H1 (cell line): ENCODE data around the gene FARS2. TPM values are rescaled to one million over a fixed set of nuclear protein-coding genes. Genes with fewer than 3 reads are reported as not detected.

Experiments
- CTCF ChIA-PET: fragments of 300-600 bp; sonication (Branson Sonifier 250); formaldehyde crosslinking; loops from one replicate; lab custom pipeline; 2021; ENCODE audit not compliant: partially characterized antibody; lab: Charles Lee
- POLR2A ChIA-PET: fragments of 300-600 bp; sonication (Branson Sonifier 250); formaldehyde crosslinking; loops from one replicate; lab custom pipeline; 2021; ENCODE audit warnings: inconsistent platforms; ENCODE audit not compliant: partially characterized antibody; lab: Charles Lee
- DNase-seq, 2 experiments: peaks; one replicate each; pipeline versions ENCODE4 v3.0.0 to v3.0.0-alpha.2; 2010 to 2022; ENCODE audit warnings: low spot score in 2 of 2, low read depth in 1 of 2, mixed read lengths in 1 of 2
- FAIRE-seq: peaks from 2 replicates; lab custom pipeline; 2011; peaks lifted over from hg19 to GRCh38; lab: Jason Lieb, UNC
- H2AFZ ChIP-seq: 2 replicates; pipeline ENCODE4 v1.8.1; 2012; ENCODE audit warnings: low read length, inconsistent platforms
- H2AK5ac ChIP-seq: 2 replicates; pipeline ENCODE4 v1.6.1; 2013; ENCODE audit warnings: low read depth, low read length
- H2BK120ac ChIP-seq: replicated peaks from 2 replicates; pipeline ENCODE3; 2013; ENCODE audit warnings: low read depth, low read length, inconsistent platforms
- H2BK12ac ChIP-seq: 2 replicates; pipeline ENCODE4 v1.6.1; 2013; ENCODE audit warnings: low read depth, low read length
- H2BK15ac ChIP-seq: 2 replicates; pipeline ENCODE4 v1.6.1; 2013; ENCODE audit warnings: low read length
- H2BK20ac ChIP-seq: 2 replicates; pipeline ENCODE4 v1.6.1; 2013; ENCODE audit warnings: low read length
- H2BK5ac ChIP-seq: 2 replicates; pipeline ENCODE4 v1.6.1; 2013; ENCODE audit warnings: low read depth, low read length
- H3K14ac ChIP-seq: 2 replicates; pipeline ENCODE4 v1.6.1; 2013; ENCODE audit warnings: inconsistent platforms; ENCODE audit not compliant: insufficient read length
- H3K18ac ChIP-seq: 2 replicates; pipeline ENCODE4 v1.6.1; 2013; ENCODE audit warnings: low read length; ENCODE audit errors: extremely low read depth
- H3K23ac ChIP-seq: 2 replicates; pipeline ENCODE4 v1.6.1; 2013; ENCODE audit warnings: inconsistent platforms; ENCODE audit not compliant: insufficient read length
- H3K23me2 ChIP-seq: 2 replicates; pipeline ENCODE4 v1.6.1; 2013; ENCODE audit warnings: low read depth, low read length
- H3K27ac ChIP-seq: 2 replicates; pipeline ENCODE4 v1.6.1; 2011; ENCODE audit warnings: low read depth, low read length, inconsistent platforms
- H3K27me3 ChIP-seq, 4 experiments: replicated peaks in 1 of 4; 1 replicate in 1 of 4; 2 replicates in 3 of 4; pipeline versions ENCODE4 v1.6.1 to v1.8.1; 2011 to 2013; ENCODE audit warnings: low read length in 3 of 4, mild to moderate bottlenecking in 3 of 4, inconsistent platforms in 2 of 4, mixed read lengths in 2 of 4, moderate library complexity in 1 of 4; ENCODE audit not compliant: control insufficient read depth in 3 of 4, insufficient read depth in 3 of 4; ENCODE audit errors: extremely low read depth in 1 of 4
- H3K36me3 ChIP-seq, 4 experiments: 2 replicates each; pipeline versions ENCODE4 v1.6.1 to v1.8.1; 2011 to 2013; ENCODE audit warnings: mild to moderate bottlenecking in 4 of 4, low read length in 3 of 4, moderate library complexity in 2 of 4, control low read depth in 1 of 4, inconsistent platforms in 1 of 4; ENCODE audit not compliant: insufficient read depth in 4 of 4, control insufficient read depth in 2 of 4
- H3K4ac ChIP-seq: replicated peaks from 2 replicates; pipeline ENCODE3; 2013; ENCODE audit warnings: low read length, low read depth, mixed read lengths, inconsistent platforms; ENCODE audit not compliant: insufficient read length
- H3K4me1 ChIP-seq, 4 experiments: replicated peaks in 1 of 4; 1 replicate in 1 of 4; 2 replicates in 3 of 4; pipeline versions ENCODE4 v1.6.1 to v1.8.1; 2011 to 2013; ENCODE audit warnings: low read length in 3 of 4, inconsistent platforms in 2 of 4, mixed read lengths in 1 of 4; ENCODE audit not compliant: insufficient read depth in 4 of 4, control insufficient read depth in 3 of 4
- H3K4me2 ChIP-seq, 2 experiments: 2 replicates each; pipeline versions ENCODE4 v1.6.1 to v1.8.1; 2011 to 2013; ENCODE audit warnings: low read depth in 2 of 2, low read length in 2 of 2, control low read depth in 1 of 2, inconsistent platforms in 1 of 2, mild to moderate bottlenecking in 1 of 2; ENCODE audit not compliant: insufficient read depth in 1 of 2
- H3K4me3 ChIP-seq, 4 experiments: fragments of 200-600, 300-600 bp in 1 of 4; sonication (generic), shearing (Covaris generic), sonication (Bioruptor Twin) in 1 of 4; 2 replicates each; pipeline versions ENCODE4 v1.5.1 to v1.8.1; 2011 to 2016; ENCODE audit warnings: low read length in 4 of 4, low read depth in 3 of 4, control low read depth in 2 of 4, inconsistent platforms in 2 of 4, mild to moderate bottlenecking in 2 of 4, mixed read lengths in 1 of 4, moderate library complexity in 1 of 4; ENCODE audit not compliant: insufficient read depth in 2 of 4; ENCODE audit errors: extremely low read depth in 1 of 4
- H3K56ac ChIP-seq: replicated peaks from 2 replicates; pipeline ENCODE3; 2013; ENCODE audit warnings: low read depth, mild to moderate bottlenecking, mixed read lengths, low read length, inconsistent platforms; ENCODE audit not compliant: insufficient read length
- H3K79me1 ChIP-seq: 2 replicates; pipeline ENCODE4 v1.6.1; 2013; ENCODE audit warnings: low read depth, low read length, control low read depth
- H3K79me2 ChIP-seq, 2 experiments: 2 replicates each; pipeline versions ENCODE4 v1.6.1 to v1.8.1; 2012 to 2013; ENCODE audit warnings: low read length in 2 of 2, mild to moderate bottlenecking in 2 of 2, inconsistent platforms in 1 of 2; ENCODE audit not compliant: insufficient read depth in 2 of 2, control insufficient read depth in 1 of 2
- H3K9ac ChIP-seq, 4 experiments: replicated peaks in 1 of 4; 1 replicate in 1 of 4; 2 replicates in 3 of 4; pipeline versions ENCODE4 v1.6.1 to v1.8.1; 2011 to 2013; ENCODE audit warnings: low read depth in 3 of 4, low read length in 3 of 4, control low read depth in 2 of 4, mild to moderate bottlenecking in 2 of 4, moderate library complexity in 2 of 4, inconsistent platforms in 1 of 4; ENCODE audit errors: extremely low read depth in 1 of 4
- H3K9me3 ChIP-seq, 2 experiments: 2 replicates each; pipeline versions ENCODE4 v1.6.1 to v1.8.1; 2012 to 2013; ENCODE audit warnings: mild to moderate bottlenecking in 2 of 2, moderate library complexity in 2 of 2, control low read depth in 1 of 2, inconsistent platforms in 1 of 2, low read depth in 1 of 2, low read length in 1 of 2, mixed read lengths in 1 of 2; ENCODE audit not compliant: insufficient read depth in 2 of 2
- H4K20me1 ChIP-seq, 2 experiments: replicated peaks in 1 of 2; 2 replicates each; pipeline versions ENCODE3 to v1.8.1; 2011 to 2013; ENCODE audit warnings: inconsistent platforms in 2 of 2, low read length in 2 of 2, mild to moderate bottlenecking in 1 of 2; ENCODE audit not compliant: insufficient read depth in 2 of 2, control insufficient read depth in 1 of 2
- H4K5ac ChIP-seq: 2 replicates; pipeline ENCODE4 v1.6.1; 2013; ENCODE audit warnings: low read length, low read depth, mixed read lengths, inconsistent platforms; ENCODE audit not compliant: insufficient read length
- H4K8ac ChIP-seq: 2 replicates; pipeline ENCODE4 v1.8.0; 2013; ENCODE audit warnings: mild to moderate bottlenecking, moderate library complexity, low read length, inconsistent platforms; ENCODE audit not compliant: insufficient read depth; ENCODE audit errors: extremely low read depth
- H4K91ac ChIP-seq: replicated peaks from 2 replicates; pipeline ENCODE3; 2013; ENCODE audit warnings: low read length, mixed read lengths, inconsistent platforms; ENCODE audit not compliant: insufficient read length
- BRCA1 ChIP-seq: IDR thresholded peaks from 2 replicates; pipeline ENCODE4 v1.6.1; 2012; ENCODE audit warnings: low read depth, low read length, improper control_type of control experiment
- JUN ChIP-seq: IDR thresholded peaks from 2 replicates; pipeline ENCODE4 v1.6.1; 2011; ENCODE audit warnings: low read depth, mild to moderate bottlenecking, improper control_type of control experiment, low read length
- MAFK ChIP-seq: IDR thresholded peaks from 2 replicates; pipeline ENCODE4 v1.6.1; 2012; ENCODE audit warnings: low read depth, mild to moderate bottlenecking, improper control_type of control experiment, low read length
- SP2 ChIP-seq: IDR thresholded peaks from 2 replicates; pipeline ENCODE4 v1.6.1; 2012; ENCODE audit warnings: mild to moderate bottlenecking, low read length, inconsistent platforms
- TAF1 ChIP-seq: IDR thresholded peaks from 2 replicates; pipeline ENCODE4 v1.6.1; 2011; ENCODE audit warnings: mild to moderate bottlenecking, low read depth, low read length
- WGBS, 2 experiments: shearing (Covaris generic) in 1 of 2; methylation state at CpG; one replicate each; pipeline versions ENCODE4 v1.1.6 to v1.1.7; 2013 to 2015; ENCODE audit warnings: low lambda C conversion rate in 2 of 2, mixed read lengths in 2 of 2, inconsistent platforms in 1 of 2, low coverage in 1 of 2, missing lambda C conversion rate in 1 of 2; ENCODE audit not compliant: insufficient replicate concordance in 2 of 2, insufficient coverage in 1 of 2, insufficient read length in 1 of 2; ENCODE audit errors: extremely low coverage in 1 of 2, missing lambda C conversion rate in 1 of 2; 5-methylcytosine and 5-hydroxymethylcytosine counted together
- polyA plus RNA-seq, 7 experiments: library from polyadenylated mRNA; depleted of rRNA in 3 of 7; stranded (reverse) in 5 of 7; unstranded in 2 of 7; fragments of >200 nt in 5 of 7; fragments of 200-250 nt in 2 of 7; gene quantifications; 1 replicate in 5 of 7; 2 replicates in 1 of 7; 4 replicates in 1 of 7; pipeline versions ENCODE4 v1.2.1 to v1.2.3, GENCODE V29; 2011 to 2013; ENCODE audit warnings: missing spikeins in 2 of 7, mixed read lengths in 2 of 7
- total RNA-seq: library from RNA; stranded (reverse); fragmentation: NEBNext Ultra II Directional; extraction: Animal tissue kit (Norgen Biotek cat#: 25700); gene quantifications from 2 replicates; pipeline ENCODE4 v1.2.1, GENCODE V29; 2021

Gene FARS2
- total and polyA plus RNA-seq, 2 of the 8 experiments (the other 6 are each of a cell fraction or from before 2014, with no cell fraction given): 11.7 to 14.4 TPM

DNA sequence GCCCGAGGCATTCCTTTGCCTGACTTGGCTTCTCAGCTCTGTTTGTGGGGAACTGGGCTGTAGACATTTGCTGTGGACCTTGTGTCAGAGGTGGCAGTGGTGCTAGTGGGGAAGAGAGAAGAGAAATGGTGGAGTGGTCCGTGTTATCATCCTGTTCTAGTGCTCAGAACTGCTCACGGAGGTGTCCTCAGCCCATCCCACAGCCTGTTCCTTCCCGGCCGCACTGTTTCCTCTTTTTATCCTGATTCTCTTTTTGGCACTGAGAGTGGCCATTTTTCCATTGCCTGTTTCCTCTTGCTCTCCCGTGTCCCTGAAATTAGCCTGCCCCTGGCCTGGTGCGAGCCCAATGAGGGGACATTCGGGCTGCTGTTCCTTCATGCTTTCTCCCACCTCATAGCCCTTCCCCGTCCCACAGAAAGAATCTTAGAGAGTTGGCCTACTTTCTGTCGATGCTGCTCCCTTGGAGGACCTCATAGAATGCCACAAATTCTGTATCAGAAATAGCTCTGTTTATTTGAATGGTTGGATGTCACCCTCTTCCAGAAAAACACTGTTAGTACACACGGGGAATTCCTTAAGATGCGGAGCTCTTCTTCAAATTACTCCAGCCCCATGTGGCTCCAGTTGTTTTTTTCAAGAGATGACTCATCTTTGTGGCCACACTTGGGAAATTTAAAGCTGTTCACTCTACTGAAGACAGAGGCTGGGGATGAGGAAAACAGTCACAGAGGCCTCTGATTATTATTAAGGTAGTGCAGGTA lies 26.1 kb downstream of the FARS2 start:
- H3K27ac ChIP-seq: no peak overlapping the region

More for the DNA sequence above, 26.1 kb downstream of the FARS2 start:
- Histone ChIP-seq H3K9me3 (no peaks in the 10 kb centered on the region), H3K79me1 (peaks cover 8% of the 10 kb centered on the region; the same call in 1 of the 2 replicates), H3K9ac (no peak overlapping the region), H4K20me1 (no peaks in the 10 kb centered on the region), H3K4ac (no peak overlapping the region), H2AK5ac (no peak overlapping the region), H4K91ac (no peak overlapping the region), H3K4me3 (no peak overlapping the region), H2AFZ (no peak overlapping the region), H3K23ac (no peak overlapping the region), H3K56ac (no peak overlapping the region), H3K36me3 (no peaks in the 10 kb centered on the region), H3K27me3 (no peaks in the 10 kb centered on the region), H2BK20ac (no peak overlapping the region), H3K79me2 (no peaks in the 10 kb centered on the region; a peak in 2 of 4 replicates), H3K4me2 (no peak overlapping the region), H4K8ac (no peak overlapping the region), H2BK12ac (no peak overlapping the region), H3K4me1 (0 out of 7 replicates have a peak, but pooled peaks cover 0 to 2% (median 0%) of the 10 kb centered on the region in 4 experiments), H2BK5ac (no peak overlapping the region), H3K23me2 (no peaks in the 10 kb centered on the region; the same call in 1 of the 2 replicates), H3K18ac (no peak overlapping the region), H2BK15ac (no peak overlapping the region), H4K5ac (no peak overlapping the region), H2BK120ac (no peak overlapping the region), H3K14ac (no peak overlapping the region)
- POLR2A ChIA-PET: interaction anchor here (0.9 to 1.6 kb wide), 4 partner anchors 12 to 26 kb away, joined by 3 to 4 read pairs (median 3); partner anchors contain the start of gene FARS2
- FAIRE-seq (no peak), DNase-seq (no peak)
- CTCF ChIA-PET: interaction anchor here (0.8 to 2.2 kb wide), 3 partner anchors 16 to 143 kb away, joined by 3 to 5 read pairs (median 5); no protein-coding TSS in a partner anchor
- 86% methylated on average over 12 of the region's 12 CpGs; no CpG with 5 or more reads in 1 of the 2 experiments for WGBS, 2 experiments
- TF ChIP-seq MAFK: no peak
- TF ChIP-seq TAF1: no peak
- TF ChIP-seq BRCA1: no peak
- TF ChIP-seq SP2: no peak
- no peak for TF ChIP-seq JUN
